Activated CD8-positive, alpha-beta memory T cell treated with anti-CD3 and anti-CD28 coated beads for 48 hours (primary cell): ENCODE results near the gene DIPK1B.

Source experiments
- DNase-seq, 3 experiments: peaks; one replicate each; pipeline ENCODE4 v3.0.0-alpha.2; 2020; ENCODE audit warnings: low read depth in 2 of 3, low spot score in 2 of 3

DIPK1B gene

GRCh38 chr9:136686794-136687711, 25.3 kb upstream of the DIPK1B start, which contains the start of gene AGPAT2:
Gene AGPAT2, minus strand, starts transcription at chr9:136687457. Its CDS starts 100 bp downstream, at chr9:136687357.
- DNase-seq: peak; percentile 23 to 44 (median 34)

GRCh38 chr9:136687721-136688223, 24.6 kb upstream of the DIPK1B start:
- no peak for DNase-seq

- DNase-seq: no peak
Observed at GRCh38 chr9:136688274-136689107, 23.9 kb upstream of the DIPK1B start.

GRCh38 chr9:136689108-136689460, 23.3 kb upstream of the DIPK1B start:
- DNase-seq: no peak

- no peak for DNase-seq
Observed at GRCh38 chr9:136690104-136690805, 22.1 kb upstream of the DIPK1B start.

- DNase-seq: no peak
Observed at GRCh38 chr9:136690806-136691261, 21.5 kb upstream of the DIPK1B start.

GRCh38 chr9:136691316-136692184, 20.8 kb upstream of the DIPK1B start:
- no peak for DNase-seq

- DNase-seq: no peak
Observed at GRCh38 chr9:136692185-136693134, 19.9 kb upstream of the DIPK1B start.

- no peak for DNase-seq
Observed at GRCh38 chr9:136693135-136693489, 19.3 kb upstream of the DIPK1B start.

- no peak for DNase-seq
Observed at GRCh38 chr9:136693490-136694162, 18.7 kb upstream of the DIPK1B start.

- DNase-seq: no peak
Observed at GRCh38 chr9:136694163-136694871, 18.1 kb upstream of the DIPK1B start.

- DNase-seq: no peak
Observed at GRCh38 chr9:136694872-136695247, 17.5 kb upstream of the DIPK1B start.

- no peak for DNase-seq
Observed at GRCh38 chr9:136695435-136695895, 16.9 kb upstream of the DIPK1B start.

- no peak for DNase-seq
Observed at GRCh38 chr9:136695955-136696354, 16.4 kb upstream of the DIPK1B start.

GRCh38 chr9:136696502-136696901, 15.9 kb upstream of the DIPK1B start:
- DNase-seq: no peak

GRCh38 chr9:136697146-136697820, 15.1 kb upstream of the DIPK1B start:
- DNase-seq: no peak

GRCh38 chr9:136697821-136698526, 14.4 kb upstream of the DIPK1B start:
- no peak for DNase-seq
